Fibroblast of peridontal ligament (primary cell): ENCODE results near the gene AATK.
"Not testable (repeated sequence)": the region's sequence is repeated elsewhere in the genome, so short reads cannot be mapped to it uniquely, and the experiment has no call there.

Experiments used
- DNase-seq: peaks from one replicate; pipeline ENCODE4 v3.0.0-alpha.2; 2010; ENCODE audit errors: extremely low read depth

AATK gene

DNA sequence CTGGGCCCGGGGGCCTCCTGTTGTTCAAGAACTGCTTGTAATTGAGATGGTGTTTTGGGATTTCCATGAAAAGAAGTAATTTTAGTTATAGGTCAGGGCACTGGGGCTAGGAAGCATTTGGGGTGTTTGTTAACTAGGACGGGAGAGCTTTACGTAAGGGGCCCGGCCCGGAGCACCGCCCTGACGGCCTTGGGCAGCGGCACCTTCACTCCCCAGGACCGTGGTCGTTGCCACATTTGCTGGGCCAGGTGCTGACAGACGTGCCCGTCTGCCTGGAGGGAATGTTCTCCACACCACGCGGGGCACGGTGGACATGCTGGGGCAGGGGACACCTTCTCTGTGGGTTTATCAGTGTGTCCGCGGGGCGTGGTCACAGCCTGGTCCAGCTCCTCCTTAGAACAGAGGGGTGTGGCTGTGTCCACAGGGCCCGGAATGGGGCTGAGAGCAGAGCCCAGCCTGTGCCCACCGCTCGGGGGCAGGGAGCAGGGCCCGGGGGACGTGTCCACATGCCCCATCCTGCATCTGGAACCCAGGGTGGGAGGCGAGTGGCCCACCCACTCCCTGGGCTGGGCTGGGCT lies 73.4 kb downstream of the AATK start:
- no peak for DNase-seq

DNA sequence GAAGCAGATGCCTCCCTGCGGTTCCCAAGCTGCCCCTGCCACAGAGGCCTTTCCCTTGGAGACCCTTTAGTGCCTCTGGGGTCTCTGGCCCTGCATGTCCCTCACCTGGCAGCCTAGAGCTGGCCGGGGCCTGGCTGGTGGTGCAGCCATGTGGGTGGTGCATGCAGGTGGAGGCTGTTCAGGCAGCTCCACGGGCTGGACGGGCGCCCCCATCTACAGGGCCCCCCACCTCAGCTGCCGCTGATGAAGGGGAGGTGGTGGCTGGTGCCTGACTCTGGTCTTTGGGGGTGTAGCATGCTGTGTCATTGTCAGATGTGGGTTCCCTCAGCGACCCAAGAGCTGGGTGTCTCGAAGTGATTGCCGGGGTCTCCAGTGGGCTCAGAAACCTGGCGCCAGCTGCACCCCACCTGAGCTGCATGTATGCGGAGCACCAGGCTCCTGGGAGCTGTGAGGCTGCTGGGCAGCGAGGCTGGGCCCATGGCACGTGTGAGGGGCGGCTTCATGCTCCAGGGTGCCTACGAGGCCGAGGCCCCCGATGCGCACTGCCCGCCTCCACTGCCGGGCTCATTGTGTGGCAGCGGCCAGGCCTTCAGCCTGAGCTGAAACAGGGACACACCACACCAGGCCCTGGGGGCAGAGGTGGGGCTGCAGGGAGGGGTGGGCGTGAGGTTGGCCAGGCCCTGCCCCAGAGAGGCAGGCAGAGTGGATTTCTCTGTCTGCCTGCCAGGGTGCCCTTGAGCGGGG lies 74.1 kb downstream of the AATK start:
- no peak for DNase-seq

DNA sequence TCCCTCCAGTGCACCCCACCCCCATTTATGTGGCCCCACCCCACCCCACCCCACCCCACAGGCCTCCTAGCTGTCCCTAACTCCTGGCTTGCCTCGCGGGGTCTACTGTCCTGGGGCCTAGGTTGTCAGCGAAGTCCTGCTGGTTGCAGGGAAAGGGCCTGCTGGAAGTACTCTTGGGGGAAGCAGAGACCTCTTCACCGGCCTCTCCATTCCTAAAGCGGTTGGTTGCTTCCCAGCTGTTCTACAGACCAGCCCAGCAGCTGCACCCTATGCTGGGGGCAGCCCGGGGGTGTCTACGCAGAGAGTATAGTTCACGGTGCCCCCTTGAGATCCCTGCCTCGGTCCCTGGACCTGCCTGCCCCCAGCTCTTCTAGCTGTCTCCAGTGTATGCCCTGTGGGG lies 74.9 kb downstream of the AATK start:
- DNase-seq: no peak

DNA sequence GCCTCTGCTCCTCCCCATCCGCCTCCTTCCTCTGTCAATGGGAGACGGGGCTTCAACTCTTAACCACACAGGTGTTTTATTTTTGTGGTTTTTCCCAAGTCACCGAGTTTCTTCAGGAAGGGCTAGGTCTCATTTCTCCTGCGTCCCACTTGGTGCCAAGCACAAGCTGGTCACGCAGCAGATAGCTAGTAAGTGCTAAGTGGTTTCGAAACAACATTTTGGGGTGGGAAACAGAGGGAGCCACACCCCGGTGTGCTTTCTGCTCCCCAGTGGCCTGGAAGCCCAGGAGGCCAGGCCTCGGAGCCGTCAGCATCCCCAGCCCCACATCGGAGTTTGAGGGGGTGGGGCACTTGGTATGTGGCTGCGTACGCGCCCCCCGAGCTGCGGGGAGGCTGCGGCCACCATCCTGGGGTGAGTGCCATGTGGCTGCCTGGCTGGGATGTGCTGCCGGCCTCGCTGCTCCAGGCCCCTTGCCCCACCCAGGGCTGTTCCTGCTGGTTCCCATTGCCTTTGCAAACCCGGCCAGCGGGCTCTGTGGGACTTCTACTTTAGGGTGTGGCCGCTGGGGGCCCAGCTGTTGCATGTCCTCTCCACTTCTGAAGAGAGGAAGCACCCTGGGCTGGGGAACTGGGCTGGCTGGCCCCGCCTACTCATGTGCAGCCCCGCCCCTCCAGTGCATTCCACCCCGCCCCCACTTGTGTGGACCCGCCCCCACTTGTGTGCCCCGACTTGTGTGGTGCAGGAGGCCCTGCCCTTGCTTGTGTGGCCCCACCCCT lies 75.5 kb downstream of the AATK start:
- DNase-seq: no peak

DNA sequence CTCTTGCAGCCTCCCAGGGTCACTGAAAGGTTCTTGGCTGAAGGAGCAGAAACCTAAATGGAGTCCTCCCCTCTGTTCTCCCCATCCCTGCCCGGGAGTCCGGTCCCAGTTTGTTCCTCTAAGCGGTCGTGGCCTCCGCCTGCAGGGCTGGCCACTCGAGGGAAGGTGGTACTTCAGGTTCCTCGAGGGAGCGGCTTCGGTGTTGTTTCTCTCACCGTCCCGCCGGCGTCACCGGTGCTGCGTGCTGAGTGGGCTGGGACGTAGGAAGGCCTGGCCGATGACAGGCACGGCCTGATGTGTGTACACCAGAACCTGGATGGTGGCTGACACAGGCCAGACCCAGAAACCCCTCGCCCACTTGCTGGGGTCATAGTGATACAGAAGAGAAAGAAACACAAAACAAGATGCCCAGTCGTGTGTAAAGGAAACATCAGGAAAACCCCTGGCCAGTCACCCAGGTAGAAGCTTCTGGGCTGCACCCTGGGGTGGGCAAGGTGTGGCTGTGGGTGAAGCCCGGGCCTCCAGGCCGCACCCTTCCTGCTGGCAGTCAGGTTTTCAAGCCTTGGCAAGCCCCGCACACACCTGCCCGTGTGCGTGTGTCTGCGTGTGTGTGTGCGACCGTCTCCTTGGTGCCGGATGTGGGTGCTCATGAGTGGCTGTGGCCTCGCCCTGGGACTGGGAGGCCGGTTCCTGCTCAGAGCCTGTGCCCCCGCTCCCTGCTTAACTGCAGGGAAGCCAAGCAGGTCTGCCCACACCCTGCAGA lies 79.1 kb downstream of the AATK start:
- DNase-seq: no peak

- DNase-seq: no peak
These were observed 80.6 kb downstream of the AATK start for GRCh38 chr17:81085420-81085911.

GRCh38 chr17:81084680-81085419 lies 81.2 kb downstream of the AATK start:
- DNase-seq: no peak

DNA sequence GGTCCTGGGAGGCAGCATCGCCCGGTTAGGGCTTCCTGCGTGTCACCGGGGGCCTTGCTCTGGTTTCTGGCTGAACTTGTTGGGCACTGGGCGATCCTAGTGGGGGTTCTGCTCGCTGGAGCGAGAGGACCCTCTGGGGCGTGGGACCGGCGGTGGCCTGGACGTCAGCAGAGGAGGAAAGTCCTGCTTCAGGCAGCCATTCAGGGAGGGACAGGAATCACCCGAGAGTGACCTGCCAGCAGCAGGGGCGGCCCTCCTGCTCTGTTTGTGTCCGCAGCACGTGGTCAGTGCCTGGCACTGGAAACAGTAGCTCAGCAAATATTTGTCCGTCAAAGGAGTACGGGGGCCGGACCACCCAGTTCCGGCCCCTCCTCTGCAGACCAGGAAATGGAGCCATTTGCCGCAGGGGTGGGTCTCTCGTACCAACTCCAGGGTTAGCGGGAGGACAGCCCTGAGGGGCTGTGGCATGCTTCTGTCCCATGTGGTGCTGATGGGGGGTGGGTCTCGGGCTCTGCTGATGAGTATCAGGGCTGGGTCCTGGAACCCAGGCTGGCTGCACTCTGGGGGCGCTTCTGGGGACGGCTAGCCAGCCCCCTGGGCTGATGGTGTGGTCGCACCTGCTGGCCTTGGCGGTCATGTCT lies 82.8 kb downstream of the AATK start:
- DNase-seq: no peak

DNA sequence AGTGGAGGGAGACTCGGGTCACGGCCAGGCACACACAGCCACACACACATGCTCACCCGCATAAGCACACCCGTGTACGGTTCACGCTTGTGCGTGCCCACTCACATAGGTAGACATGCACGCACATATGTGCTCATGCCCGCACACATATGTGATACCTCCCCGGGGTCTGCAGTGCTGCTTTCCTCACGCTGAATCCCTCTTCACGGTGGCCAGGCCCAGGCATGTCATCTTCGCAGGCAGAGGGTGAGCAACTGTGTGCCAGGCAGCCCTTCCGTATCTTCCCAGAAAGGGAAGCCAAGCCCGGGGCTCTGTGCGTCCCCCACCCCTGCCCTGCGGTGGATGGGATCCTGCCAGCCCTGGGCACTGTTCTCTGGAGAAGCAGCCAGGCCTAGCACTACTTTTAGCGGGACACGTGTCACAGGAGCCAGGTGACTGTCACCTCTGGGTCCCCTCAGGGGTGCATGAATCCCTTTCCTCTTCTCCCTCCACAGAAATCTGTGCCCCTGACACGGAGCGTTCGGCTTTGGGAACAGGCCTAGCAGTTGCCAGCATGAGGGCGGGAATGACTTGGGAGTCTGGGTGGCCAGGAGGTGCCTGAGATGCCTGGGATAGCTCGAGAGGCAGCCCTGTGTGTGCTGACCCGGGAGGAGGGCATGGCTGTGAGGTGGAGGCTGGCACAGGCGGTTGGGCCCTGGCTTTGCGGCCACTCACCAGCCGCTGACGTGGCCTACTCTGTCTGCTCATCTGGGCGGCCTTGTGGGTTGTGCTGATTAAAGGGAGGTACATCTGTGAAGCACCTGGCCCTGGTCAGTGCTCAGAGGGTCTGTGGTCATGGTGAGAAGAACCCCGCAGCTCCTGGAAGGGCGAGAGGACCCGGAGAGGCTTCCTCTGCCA lies 83.6 kb downstream of the AATK start:
- DNase-seq: no peak

DNA sequence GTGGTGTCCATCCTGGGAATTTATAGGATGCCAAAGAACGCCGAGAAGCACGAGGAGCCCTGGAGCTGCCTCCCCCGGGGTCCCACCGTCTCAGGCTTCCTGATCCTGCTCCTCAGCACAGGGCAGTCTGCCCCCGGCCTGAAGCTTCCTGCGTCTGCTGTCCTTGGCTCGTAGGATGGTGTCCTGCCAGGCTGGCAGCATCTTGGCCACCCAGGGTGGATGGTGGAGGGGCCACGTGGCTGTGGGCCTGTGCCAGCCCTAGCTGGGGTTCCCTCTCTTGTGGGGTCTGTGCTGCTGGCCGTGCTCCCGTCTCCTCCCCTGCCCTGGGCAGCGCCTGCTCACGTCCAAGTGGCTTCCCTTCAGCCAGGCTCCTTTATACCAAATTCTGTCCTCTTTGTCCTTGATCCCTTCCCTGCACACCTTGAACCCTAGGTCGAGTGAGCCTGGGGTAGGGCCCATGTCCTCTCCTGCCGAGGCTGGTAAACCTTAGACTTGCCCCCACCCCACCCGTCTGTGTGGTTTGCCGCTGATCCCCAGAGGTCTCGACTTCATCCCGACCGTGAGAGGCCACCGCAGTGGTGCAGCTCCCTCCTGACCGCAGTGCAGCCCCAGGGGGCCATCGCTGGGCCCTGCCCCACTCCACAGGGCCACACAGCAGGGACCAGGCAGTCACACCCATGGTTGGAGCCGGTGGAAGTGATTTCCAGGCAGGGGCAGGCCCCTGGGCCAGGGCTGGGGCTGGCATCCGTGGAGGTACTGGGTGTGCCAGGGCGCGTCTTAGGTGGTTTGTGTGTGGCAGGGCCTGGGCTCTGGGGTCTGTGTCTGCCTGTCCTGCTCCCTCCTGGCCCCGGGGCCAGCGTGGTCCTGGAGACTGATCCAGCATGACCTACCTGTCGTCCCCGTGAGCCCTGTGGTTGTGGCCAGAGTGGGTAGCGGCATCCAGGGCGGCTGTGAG lies 84.5 kb downstream of the AATK start:
- no peak for DNase-seq

- no peak for DNase-seq
These were observed 86.0 kb downstream of the AATK start for GRCh38 chr17:81080019-81080418.

DNA sequence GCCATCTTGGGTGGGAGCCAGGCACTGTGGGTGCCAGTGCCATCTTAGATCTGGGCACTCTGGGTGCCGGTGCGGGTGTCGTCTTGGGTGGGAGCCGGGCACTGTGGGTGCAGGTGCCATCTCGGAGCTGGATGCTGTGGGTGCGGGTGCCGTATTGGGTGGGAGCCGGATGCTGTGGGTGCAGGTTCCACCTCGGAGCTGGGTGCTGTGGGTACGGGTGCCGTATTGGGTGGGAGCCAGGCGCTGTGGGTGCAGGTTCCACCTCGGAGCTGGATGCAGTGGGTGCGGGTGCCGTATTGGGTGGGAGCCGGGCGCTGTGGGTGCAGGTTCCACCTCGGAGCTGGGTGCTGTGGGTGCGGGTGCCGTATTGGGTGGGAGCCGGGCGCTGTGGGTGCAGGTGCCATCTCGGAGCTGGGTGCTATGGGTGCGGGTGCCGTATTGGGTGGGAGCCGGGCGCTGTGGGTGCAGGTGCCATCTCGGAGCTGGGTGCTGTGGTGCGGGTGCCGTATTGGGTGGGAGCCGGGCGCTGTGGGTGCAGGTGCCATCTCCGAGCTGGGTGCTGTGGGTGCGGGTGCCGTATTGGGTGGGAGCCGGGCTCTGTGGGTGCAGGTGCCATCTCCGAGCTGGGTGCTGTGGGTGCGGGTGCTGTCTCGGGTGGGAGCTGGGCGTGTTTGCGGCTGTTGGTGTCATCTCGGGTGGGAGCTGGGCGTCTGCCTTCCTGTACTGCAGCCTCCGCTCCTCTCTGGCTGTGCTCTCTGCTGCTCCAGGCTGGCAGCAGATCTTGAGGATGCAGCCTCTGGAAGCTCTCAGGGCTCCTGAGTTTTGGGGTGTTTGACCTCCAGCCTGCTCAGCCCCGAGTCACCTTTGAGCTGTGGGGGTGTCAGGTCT lies 87.8 kb downstream of the AATK start:
- DNase-seq: not testable (repeated sequence)

DNA sequence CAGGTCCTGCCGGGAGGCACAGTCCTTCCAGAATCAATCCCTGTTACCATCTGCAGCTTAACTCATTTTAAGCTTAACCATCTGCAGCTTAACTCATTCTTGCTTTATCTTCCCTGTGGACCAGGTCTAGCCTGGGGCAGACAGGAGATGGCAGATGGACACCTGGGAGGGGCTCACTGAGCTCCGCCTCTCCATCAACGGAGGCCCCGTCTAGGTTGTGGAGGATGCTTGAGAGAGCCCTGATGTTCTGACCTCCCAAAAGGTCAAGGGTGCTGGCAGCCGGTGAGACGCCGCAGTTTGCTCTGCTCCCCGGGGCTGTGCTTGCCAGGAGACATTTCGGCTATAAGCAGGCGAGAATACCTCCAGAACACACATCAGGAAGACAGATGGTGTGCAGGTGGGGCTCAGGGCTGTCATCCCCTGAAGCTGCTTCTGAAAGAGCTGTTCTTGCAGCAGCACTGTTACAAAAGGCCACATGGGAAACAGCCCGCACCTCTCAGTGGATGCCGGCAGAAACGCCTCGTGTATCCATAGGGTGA lies 89.8 kb downstream of the AATK start:
- no peak for DNase-seq

- no peak for DNase-seq
These were observed 90.7 kb downstream of the AATK start for GRCh38 chr17:81075307-81075706.

- DNase-seq: peak; percentile 4
These were observed 91.1 kb downstream of the AATK start for GRCh38 chr17:81074875-81075274.

- DNase-seq: no peak
These were observed 91.8 kb downstream of the AATK start for GRCh38 chr17:81073967-81074839.
